HG02588 (cell line): Measurements from ENCODE around the gene KCTD16.

Experiments
- ATAC-seq: cut with Tn5 transposase; IDR thresholded peaks from one replicate; pipeline ENCODE4 v1.9.1; 2021; ENCODE audit warnings: mild to moderate bottlenecking, moderate library complexity; ENCODE audit not compliant: unreplicated experiment

KCTD16 gene

GRCh38 chr5:144328494-144328893, 157.8 kb downstream of the KCTD16 start:
- no peak for ATAC-seq

GRCh38 chr5:144328980-144329379, 158.3 kb downstream of the KCTD16 start:
- no peak for ATAC-seq

DNA sequence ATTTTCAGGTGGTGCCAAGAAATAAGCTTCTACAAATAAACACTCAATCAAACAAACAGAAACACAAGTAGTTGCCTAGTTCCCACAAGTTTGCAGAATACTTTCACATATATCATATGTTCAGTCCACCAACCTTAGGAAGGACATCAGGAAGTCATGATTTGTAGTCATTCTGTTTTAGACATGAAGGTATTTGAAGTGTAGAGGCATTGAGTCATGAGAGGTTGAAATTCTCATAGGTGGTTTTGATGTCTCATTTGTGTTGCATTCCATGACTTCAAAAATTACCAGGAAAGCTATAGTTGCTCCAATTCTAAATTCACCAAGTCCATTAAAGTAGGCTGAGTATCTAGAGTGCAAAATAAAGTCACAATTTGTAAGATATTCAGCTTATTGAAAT, 159.0 kb downstream of the KCTD16 start:
- ATAC-seq = no peak

DNA sequence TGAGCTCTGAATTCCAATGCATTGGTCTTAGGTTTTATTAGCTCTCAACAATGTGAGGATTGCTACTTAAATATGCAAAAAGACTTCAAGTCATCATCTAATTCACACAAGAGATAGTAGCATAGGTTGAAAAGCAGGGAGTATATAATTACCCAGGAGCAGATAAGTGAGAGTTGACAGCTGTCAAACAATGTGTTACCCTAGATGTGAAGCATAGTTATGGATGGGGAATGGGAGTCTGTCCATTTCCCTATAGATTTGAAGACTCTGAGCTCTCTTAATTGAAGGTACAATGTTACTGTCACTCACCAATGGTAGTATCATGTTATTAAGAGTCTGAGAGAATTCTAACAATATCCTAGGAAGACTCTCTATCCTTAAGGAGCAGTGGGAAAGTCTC, 160.7 kb downstream of the KCTD16 start:
- no peak for ATAC-seq

DNA sequence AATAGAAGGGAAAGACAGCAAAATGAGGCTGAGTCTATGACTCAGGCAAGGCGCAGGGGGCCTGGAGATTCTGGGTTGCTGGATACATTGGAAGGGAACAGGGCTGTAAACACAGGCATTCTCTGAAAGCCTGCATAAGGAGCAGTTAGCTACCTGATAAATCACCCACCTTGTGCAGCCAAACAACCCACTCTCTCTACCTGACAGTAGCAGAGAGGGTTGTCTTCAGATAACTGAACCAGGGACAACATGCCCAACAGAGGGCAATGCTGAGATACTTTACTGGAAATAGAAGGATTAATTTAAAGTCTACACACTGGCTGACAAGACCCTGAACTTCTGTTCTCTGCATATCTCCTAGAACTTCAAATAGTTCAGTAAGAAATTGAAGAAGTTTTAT, 161.6 kb downstream of the KCTD16 start:
- no peak for ATAC-seq

DNA sequence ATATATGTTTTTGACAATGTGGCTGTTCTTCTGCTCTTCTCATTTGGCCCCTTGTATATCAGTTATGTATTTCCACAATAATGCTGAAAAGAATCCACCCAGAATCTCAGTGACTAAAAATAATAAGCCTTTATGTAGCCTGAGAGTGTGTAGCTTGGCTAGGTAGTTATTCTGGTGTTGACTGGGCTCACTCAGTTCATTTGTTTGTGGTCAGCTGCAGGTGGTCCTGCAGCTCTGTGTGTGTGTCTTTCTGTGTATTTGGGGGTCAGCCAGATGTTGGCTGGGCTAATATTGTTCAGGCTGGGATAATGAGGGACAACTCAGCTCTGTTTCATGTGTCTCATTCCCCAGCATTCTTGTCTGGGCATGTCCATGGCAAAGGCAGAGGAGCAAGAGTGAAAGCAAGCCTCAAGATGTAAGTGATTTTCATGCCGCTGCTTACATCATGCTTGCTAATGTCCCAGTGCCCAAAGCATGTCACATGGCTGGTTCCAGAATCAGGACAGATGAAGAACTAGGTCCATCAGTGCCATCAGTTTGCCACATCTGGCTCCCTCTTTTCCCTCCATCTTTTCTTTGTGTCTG, 162.8 kb downstream of the KCTD16 start:
- ATAC-seq = peak; percentile 68

DNA sequence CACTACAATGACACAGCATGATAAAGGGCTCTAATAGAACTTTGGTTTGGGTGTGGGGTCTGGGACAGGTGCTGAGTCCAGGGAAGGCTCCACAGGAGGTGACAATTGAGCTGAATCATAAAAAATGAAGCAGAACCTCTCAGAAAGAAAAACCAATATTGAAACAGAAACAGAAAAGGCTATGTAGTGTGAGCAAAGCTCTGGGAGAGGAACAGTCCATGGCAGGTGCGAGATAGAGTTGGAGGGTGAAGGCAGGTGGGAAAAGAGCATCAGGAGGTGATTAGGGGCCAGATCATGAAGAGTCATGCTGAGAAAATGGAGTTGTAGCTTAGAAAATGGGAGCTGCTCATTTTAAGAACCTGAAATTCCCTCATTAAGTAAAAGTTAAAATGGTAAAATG, 164.9 kb downstream of the KCTD16 start:
- peak; percentile 53 for ATAC-seq

GRCh38 chr5:144336191-144336961, 165.7 kb downstream of the KCTD16 start:
- ATAC-seq = no peak

DNA sequence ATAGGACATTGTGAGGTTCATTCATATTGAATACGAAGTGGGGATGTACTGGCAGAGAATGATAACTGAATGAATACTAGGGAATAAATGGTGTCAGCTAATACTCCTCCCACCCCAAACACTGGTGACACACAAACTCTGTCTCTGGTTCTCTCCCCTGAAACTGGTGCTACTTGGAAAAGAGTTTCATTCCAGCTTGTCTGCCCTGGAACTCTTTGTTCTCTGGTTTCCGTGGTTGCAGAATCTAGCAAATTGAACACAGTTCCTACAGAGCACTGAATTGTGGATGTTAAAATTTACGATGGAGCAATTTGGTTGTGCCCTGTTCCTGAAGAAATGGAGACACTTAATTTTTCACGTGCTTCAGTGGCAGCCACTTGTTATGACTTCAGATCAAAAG, 181.7 kb downstream of the KCTD16 start:
- no peak for ATAC-seq

- no peak for ATAC-seq
These were observed 182.2 kb downstream of the KCTD16 start for GRCh38 chr5:144352732-144353317.

GRCh38 chr5:144356489-144356888, 185.8 kb downstream of the KCTD16 start:
- no peak for ATAC-seq

- no peak for ATAC-seq
These were observed 190.7 kb downstream of the KCTD16 start for GRCh38 chr5:144361406-144361805.

DNA sequence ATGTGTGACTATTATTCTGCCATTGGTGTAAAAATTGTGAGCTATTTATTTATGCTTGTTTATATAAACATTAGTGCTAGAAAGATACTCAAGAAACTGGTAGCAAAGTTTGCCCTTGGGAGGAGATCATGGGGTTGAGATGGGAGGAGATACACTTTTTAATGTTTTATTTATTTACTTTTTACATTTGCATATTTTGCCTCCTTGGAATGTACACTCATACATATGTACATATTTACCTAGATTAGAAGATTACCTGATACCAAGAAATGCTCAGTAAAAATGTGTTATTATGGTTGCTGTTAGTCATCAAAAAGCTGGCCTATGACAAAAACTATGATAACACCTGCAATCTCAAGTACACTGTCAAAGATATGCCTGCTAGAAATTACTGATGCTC, 195.2 kb downstream of the KCTD16 start:
- no peak for ATAC-seq

DNA sequence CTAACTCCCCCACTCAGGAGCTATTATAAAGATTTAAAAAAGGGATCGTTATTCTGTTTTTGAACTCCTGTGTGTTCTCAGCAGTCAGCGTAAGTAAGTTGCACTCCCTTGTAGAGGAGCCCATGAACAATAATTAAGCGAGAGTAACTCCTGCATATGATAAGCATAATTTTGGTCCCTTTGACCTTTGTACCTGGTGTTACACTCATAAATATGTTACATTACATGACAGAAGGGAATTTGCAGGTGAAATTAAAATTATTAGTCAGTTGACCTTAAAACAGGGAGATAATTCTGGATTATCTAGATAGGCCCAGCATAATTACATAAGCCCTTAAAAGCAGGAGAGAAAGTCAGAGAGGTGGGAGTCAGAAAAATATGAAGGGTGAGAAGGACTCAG, 197.3 kb downstream of the KCTD16 start:
- ATAC-seq = no peak

- ATAC-seq = no peak
These were observed 197.9 kb downstream of the KCTD16 start for GRCh38 chr5:144368556-144368955.

GRCh38 chr5:144369006-144369405, 198.3 kb downstream of the KCTD16 start:
- ATAC-seq = no peak

GRCh38 chr5:144370273-144370672, 199.6 kb downstream of the KCTD16 start:
- ATAC-seq = no peak

- no peak for ATAC-seq
These were observed 204.0 kb downstream of the KCTD16 start for GRCh38 chr5:144374637-144375036.

- no peak for ATAC-seq
These were observed 206.5 kb downstream of the KCTD16 start for GRCh38 chr5:144377207-144377606.

GRCh38 chr5:144378681-144379080, 208.0 kb downstream of the KCTD16 start:
- no peak for ATAC-seq

GRCh38 chr5:144385597-144385996, 214.9 kb downstream of the KCTD16 start:
- ATAC-seq = no peak

DNA sequence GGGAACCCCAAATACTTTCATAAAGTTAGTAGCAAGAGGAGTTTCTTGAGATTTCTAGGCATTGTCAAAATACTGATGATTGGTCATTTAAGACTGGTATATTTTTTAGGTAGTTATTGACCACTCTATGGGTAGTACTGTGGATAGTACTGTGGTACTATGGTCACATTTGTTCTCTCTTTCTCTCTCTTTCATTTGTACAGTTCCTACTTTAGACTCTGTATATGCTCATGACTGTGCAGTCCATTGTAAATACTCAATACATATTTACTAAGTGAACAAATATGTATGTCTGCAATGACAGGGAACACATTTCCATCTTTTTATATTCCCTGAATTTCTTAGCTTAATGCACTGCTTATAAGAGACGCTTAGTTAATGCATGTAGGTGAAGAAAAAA, 215.6 kb downstream of the KCTD16 start:
- ATAC-seq = no peak
